K562 (cell line): ENCODE data around the gene SEZ6. TPM values are rescaled to one million over a fixed set of nuclear protein-coding genes. Genes with fewer than 3 reads are reported as not detected.

ENCODE experiments used
- ATAC-seq: fragments of 200-7000 bp; cut with Tn5 transposase; 3 replicates; pipeline ENCODE4 v1.9.1; 2020; ENCODE audit warnings: moderate library complexity
- BruUV-seq: library from RNA; stranded (reverse); fragments of 400-500 nt; replicated peaks from 2 replicates; lab custom pipeline; 2021; lab: Mats Ljungman, UMichigan
- CTCF ChIA-PET: fragments of 300-600 bp; formaldehyde crosslinking; extraction: SDS; loops from one replicate; lab custom pipeline; 2021; ENCODE audit warnings: low intra/inter-chr PET ratio; lab: Yijun Ruan, JAX
- POLR2A ChIA-PET: fragments of 300-600, 350-650 bp; sonication (Branson Sonifier 250); formaldehyde crosslinking; extraction: SDS; loops from one replicate; lab custom pipeline; 2021; ENCODE audit warnings: antibody characterized with exemption, inconsistent platforms; lab: Yijun Ruan, JAX
- DNase-seq, 4 experiments: peaks; one replicate each; pipeline versions ENCODE4 v3.0.0 to v3.0.0-alpha.2; 2011 to 2018; ENCODE audit warnings: low spot score in 3 of 4, mixed read lengths in 3 of 4; ENCODE audit errors: extremely low read depth in 1 of 4
- FAIRE-seq: peaks from 2 replicates; lab custom pipeline; 2011; peaks lifted over from hg19 to GRCh38; lab: Jason Lieb, UNC
- H2AFZ ChIP-seq: 2 replicates; pipeline ENCODE4 v1.6.0; 2011; ENCODE audit warnings: low read depth, low read length, control low read depth, inconsistent platforms
- H3K27ac ChIP-seq: fragments of 200-600 bp; 3 replicates; pipeline ENCODE4 v1.8.0; 2011; ENCODE audit warnings: low read depth, mild to moderate bottlenecking, control low read depth, inconsistent platforms, low read length, moderate library complexity, mixed read lengths; ENCODE audit errors: extremely low read depth
- H3K27me3 ChIP-seq, 2 experiments: fragments of 300-600 bp in 1 of 2; 2 replicates in 1 of 2; 3 replicates in 1 of 2; pipeline versions ENCODE4 v1.6.0 to v1.8.0; 2011; ENCODE audit warnings: inconsistent platforms in 2 of 2, low read length in 2 of 2, mild to moderate bottlenecking in 1 of 2, mixed read lengths in 1 of 2, moderate library complexity in 1 of 2; ENCODE audit not compliant: control insufficient read depth in 2 of 2, insufficient read depth in 2 of 2
- H3K36me3 ChIP-seq: fragments of 300-600 bp; 3 replicates; pipeline ENCODE4 v1.8.0; 2011; ENCODE audit warnings: mild to moderate bottlenecking, low read length, inconsistent platforms; ENCODE audit not compliant: control insufficient read depth, insufficient read depth
- H3K4me1 ChIP-seq, 2 experiments: fragments of 200-600 bp in 1 of 2; replicated peaks in 1 of 2; 2 replicates in 1 of 2; 3 replicates in 1 of 2; pipeline versions ENCODE4 v1.5.1 to v1.8.0; 2011; ENCODE audit warnings: inconsistent platforms in 2 of 2, low read length in 2 of 2, mild to moderate bottlenecking in 1 of 2, mixed read lengths in 1 of 2, moderate library complexity in 1 of 2; ENCODE audit not compliant: control insufficient read depth in 2 of 2, insufficient read depth in 2 of 2
- H3K4me2 ChIP-seq: 2 replicates; pipeline ENCODE4 v1.6.1; 2011; ENCODE audit warnings: low read length, control low read depth, inconsistent platforms, mixed read lengths; ENCODE audit not compliant: insufficient read depth
- H3K4me3 ChIP-seq: fragments of 200-600 bp; sonication (generic), shearing (Covaris generic); 2 replicates; pipeline ENCODE4 v1.5.1; 2016; ENCODE audit warnings: control low read depth, inconsistent platforms
- H3K79me2 ChIP-seq: fragments of 200-600 bp; 3 replicates; pipeline ENCODE4 v1.8.0; 2011; ENCODE audit warnings: low read length, inconsistent platforms; ENCODE audit not compliant: control insufficient read depth, insufficient read depth
- H3K9ac ChIP-seq, 2 experiments: 2 replicates each; pipeline versions ENCODE4 v1.6.0 to v1.6.1; 2011; ENCODE audit warnings: low read depth in 2 of 2, low read length in 2 of 2, control low read depth in 1 of 2, inconsistent platforms in 1 of 2, mild to moderate bottlenecking in 1 of 2, mixed read lengths in 1 of 2; ENCODE audit not compliant: insufficient read depth in 1 of 2
- H3K9me1 ChIP-seq: one replicate; pipeline ENCODE4 v1.6.0; 2011; ENCODE audit warnings: inconsistent platforms, mild to moderate bottlenecking, low read length, moderate library complexity; ENCODE audit not compliant: control insufficient read depth, insufficient read depth
- H3K9me3 ChIP-seq: replicated peaks from 2 replicates; pipeline ENCODE4 v1.5.1; 2011; ENCODE audit warnings: low read depth, low read length, inconsistent platforms; ENCODE audit not compliant: control insufficient read depth, insufficient read depth
- H4K20me1 ChIP-seq: replicated peaks from 2 replicates; pipeline ENCODE4 v1.6.1; 2011; ENCODE audit warnings: low read length, inconsistent platforms, mixed read lengths; ENCODE audit not compliant: control insufficient read depth, insufficient read depth
- CHCHD3 ChIP-seq: fragments of 250-450 bp; sonication (Bioruptor Pico); IDR thresholded peaks from 2 replicates; pipeline ENCODE4 v2.1.2; 2022; ENCODE audit warnings: mild to moderate bottlenecking
- ERF ChIP-seq: fragments of 450-650 bp; formaldehyde crosslinking; IDR thresholded peaks from 2 replicates; pipeline ENCODE4 v1.4.0; 2020; ENCODE audit warnings: mild to moderate bottlenecking, mixed read lengths
- ESRRA ChIP-seq: fragments of 450-650 bp; IDR thresholded peaks from 2 replicates; pipeline ENCODE4 v1.6.1; 2014; ENCODE audit warnings: low read depth, mild to moderate bottlenecking, moderate library complexity, borderline replicate concordance
- EZH2 ChIP-seq: IDR thresholded peaks from 2 replicates; pipeline ENCODE4 v1.6.1; 2012; ENCODE audit warnings: low read depth, mild to moderate bottlenecking, inconsistent platforms, low read length, borderline replicate concordance
- GABPB1 ChIP-seq: sonication (generic); formaldehyde crosslinking; IDR thresholded peaks from 2 replicates; pipeline ENCODE4 v1.8.0; 2022; ENCODE audit warnings: mild to moderate bottlenecking, missing genetic modification reagents
- LEF1 ChIP-seq: fragments of 450-650 bp; IDR thresholded peaks from 2 replicates; pipeline ENCODE4 v1.6.1; 2016; ENCODE audit warnings: mild to moderate bottlenecking
- NFE2 ChIP-seq: IDR thresholded peaks from 2 replicates; pipeline ENCODE4 v1.6.1; 2014; ENCODE audit warnings: antibody characterized with exemption, low read depth
- NR2C2 ChIP-seq, 2 experiments: fragments of 200-800 bp in 1 of 2; sonication (Bioruptor generic) in 1 of 2; sonication (generic) in 1 of 2; formaldehyde crosslinking in 1 of 2; IDR thresholded peaks; 2 replicates each; pipeline versions ENCODE4 v1.6.1 to v1.8.0; 2016 to 2022; ENCODE audit warnings: mild to moderate bottlenecking in 1 of 2, missing compliant biosample characterization in 1 of 2, missing genetic modification characterization in 1 of 2, missing genetic modification reagents in 1 of 2
- SMARCB1 ChIP-seq: IDR thresholded peaks from 2 replicates; pipeline ENCODE4 v1.6.1; 2011; ENCODE audit warnings: improper control_type of control experiment, low read depth; ENCODE audit not compliant: insufficient read length
- SMARCC2 ChIP-seq: fragments of 450-650 bp; IDR thresholded peaks from 2 replicates; pipeline ENCODE4 v1.6.1; 2017; ENCODE audit warnings: antibody characterized with exemption, moderate library complexity, mild to moderate bottlenecking, low read depth
- SMC3 ChIP-seq: conservative IDR thresholded peaks from 2 replicates; pipeline ENCODE4 v1.6.1; 2011; ENCODE audit warnings: low read depth, low read length, improper control_type of control experiment; ENCODE audit not compliant: insufficient read depth
- TRIM28 ChIP-seq: fragments of 450-650 bp; IDR thresholded peaks from 2 replicates; pipeline ENCODE4 v1.6.1; 2017
- ZFX ChIP-seq: sonication (generic); formaldehyde crosslinking; IDR thresholded peaks from 2 replicates; pipeline ENCODE4 v1.8.0; 2022; ENCODE audit warnings: mild to moderate bottlenecking, missing genetic modification reagents, moderate library complexity
- ZNF316 ChIP-seq: fragments of 450-650 bp; IDR thresholded peaks from 2 replicates; pipeline ENCODE4 v1.6.1; 2016
- ZNF324 ChIP-seq: fragments of 250-450 bp; sonication (Bioruptor Pico); IDR thresholded peaks from 2 replicates; pipeline ENCODE4 v1.4.0; 2020; ENCODE audit warnings: mild to moderate bottlenecking
- ZNF561 ChIP-seq: fragments of 450-650 bp; formaldehyde crosslinking; conservative IDR thresholded peaks from 2 replicates; pipeline ENCODE4 v1.4.0; 2020; ENCODE audit warnings: mild to moderate bottlenecking, moderate library complexity
- ZNF696 ChIP-seq: fragments of 250-450 bp; sonication (Bioruptor Pico); conservative IDR thresholded peaks from 2 replicates; pipeline ENCODE4 v1.4.0; 2020; ENCODE audit warnings: mild to moderate bottlenecking, moderate library complexity
- WGBS: fragments of 100-300 bp; shearing (Covaris generic); methylation state at CpG from one replicate; pipeline ENCODE4 v1.1.6; 2016; ENCODE audit warnings: low coverage, mixed read lengths; ENCODE audit not compliant: insufficient coverage; ENCODE audit errors: missing lambda C conversion rate; 5-methylcytosine and 5-hydroxymethylcytosine counted together
- in situ Hi-C: fragments of 300-500 bp; cut with MboI; formaldehyde crosslinking; loops from 4 replicates; pipeline ENCODE4 v1.15.0; 2018; ENCODE audit warnings: inconsistent platforms, mixed read lengths
- intact Hi-C: fragments of 100-400 bp; cut with micrococcal nuclease; formaldehyde crosslinking; loops from 2 replicates; pipeline ENCODE4 v1.14.2; 2022
- polyA plus RNA-seq, 8 experiments: library from polyadenylated mRNA; depleted of rRNA in 4 of 8; stranded (reverse) in 5 of 8; unstranded in 3 of 8; fragments of >200 nt; fragmentation: Nextera tagmentation in 2 of 8; fragmentation: Illumina TruSeq in 1 of 8; extraction: Ambion mirVana in 2 of 8; extraction: Trizol in 1 of 8; gene quantifications; 2 replicates each; pipeline versions ENCODE4 v1.2.1 to v1.2.3, GENCODE V29; 2011 to 2014; ENCODE audit warnings: inconsistent platforms in 1 of 8, missing spikeins in 1 of 8
- total RNA-seq, 7 experiments: library from RNA; depleted of rRNA in 6 of 7; stranded (reverse); fragments of >200 nt in 6 of 7; fragmentation: Illumina TruSeq in 2 of 7; extraction: Trizol in 2 of 7; gene quantifications; 2 replicates each; pipeline versions ENCODE4 v1.2.1 to v1.2.3, GENCODE V29; 2011 to 2021; ENCODE audit warnings: low replicate concordance in 1 of 7
- TF ChIP-seq, protein P1 (sequence below): IDR thresholded peaks from 2 replicates; pipeline ENCODE4 v1.6.1; 2016; ENCODE audit warnings: missing genetic modification characterization, missing compliant biosample characterization
- TF ChIP-seq, protein P2 (sequence below): fragments of 450-650 bp; formaldehyde crosslinking; IDR thresholded peaks from 2 replicates; pipeline ENCODE4 v1.4.0; 2022; ENCODE audit warnings: mild to moderate bottlenecking, moderate library complexity
- TF ChIP-seq, protein P3 (sequence below): sonication (generic); formaldehyde crosslinking; IDR thresholded peaks from 2 replicates; pipeline ENCODE4 v1.8.0; 2022; ENCODE audit warnings: mild to moderate bottlenecking, missing genetic modification reagents, borderline replicate concordance

Gene SEZ6
- total and polyA plus RNA-seq, 9 of the 15 experiments (the other 6 are each of a cell fraction or from before 2014, with no cell fraction given), result not detected

DNA sequence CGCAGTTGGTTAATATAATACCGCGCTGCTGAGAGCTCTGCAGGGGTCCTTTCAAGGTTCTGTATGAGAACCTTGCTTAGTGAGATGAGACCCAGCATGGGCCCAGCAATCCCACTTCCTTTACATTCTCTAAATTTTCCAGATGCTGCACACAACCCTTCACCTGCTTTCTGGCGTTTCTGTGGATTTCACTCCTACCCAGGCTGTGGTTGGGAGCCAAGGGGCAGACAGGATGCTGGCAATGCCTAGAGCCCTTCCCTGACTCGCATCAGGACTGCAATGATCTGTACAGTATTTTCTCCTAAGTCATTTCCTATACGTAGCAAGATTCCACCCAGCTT is 27.0 kb upstream of the SEZ6 start:
- ChIA-PET CTCF (no interaction called here), POLR2A (interaction anchor here (1.1 kb wide), 1 partner anchor 14 kb away, joined by 4 read pairs; no protein-coding TSS in a partner anchor)
- TF ChIP-seq ZNF696 (no peak), EZH2 (no peak), ERF (CRISPR knock-in tag) (no peak), ESRRA (no peak), GABPB1 (CRISPR knock-in tag) (no peak), TRIM28 (no peak), SMARCB1 (no peak), ZFX (CRISPR knock-in tag) (no peak), SMC3 (no peak), ZNF316 (no peak), NFE2 (no peak), LEF1 (no peak), ZNF324 (CRISPR knock-in tag) (no peak), CHCHD3 (no peak), NR2C2 (CRISPR knock-in tag; IDR thresholded peaks at IDR 0.05) (no peak), NR2C2 (tag; IDR thresholded peaks at IDR 0.05) (no peak), SMARCC2 (no peak), ZNF561 (CRISPR knock-in tag) (no peak)
- TF ChIP-seq, protein P1, sequence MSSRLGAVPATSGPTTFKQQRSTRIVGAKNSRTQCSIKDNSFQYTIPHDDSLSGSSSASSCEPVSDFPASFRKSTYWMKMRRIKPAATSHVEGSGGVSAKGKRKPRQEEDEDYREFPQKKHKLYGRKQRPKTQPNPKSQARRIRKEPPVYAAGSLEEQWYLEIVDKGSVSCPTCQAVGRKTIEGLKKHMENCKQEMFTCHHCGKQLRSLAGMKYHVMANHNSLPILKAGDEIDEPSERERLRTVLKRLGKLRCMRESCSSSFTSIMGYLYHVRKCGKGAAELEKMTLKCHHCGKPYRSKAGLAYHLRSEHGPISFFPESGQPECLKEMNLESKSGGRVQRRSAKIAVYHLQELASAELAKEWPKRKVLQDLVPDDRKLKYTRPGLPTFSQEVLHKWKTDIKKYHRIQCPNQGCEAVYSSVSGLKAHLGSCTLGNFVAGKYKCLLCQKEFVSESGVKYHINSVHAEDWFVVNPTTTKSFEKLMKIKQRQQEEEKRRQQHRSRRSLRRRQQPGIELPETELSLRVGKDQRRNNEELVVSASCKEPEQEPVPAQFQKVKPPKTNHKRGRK (tag), result no peak
- TF ChIP-seq, protein P2, sequence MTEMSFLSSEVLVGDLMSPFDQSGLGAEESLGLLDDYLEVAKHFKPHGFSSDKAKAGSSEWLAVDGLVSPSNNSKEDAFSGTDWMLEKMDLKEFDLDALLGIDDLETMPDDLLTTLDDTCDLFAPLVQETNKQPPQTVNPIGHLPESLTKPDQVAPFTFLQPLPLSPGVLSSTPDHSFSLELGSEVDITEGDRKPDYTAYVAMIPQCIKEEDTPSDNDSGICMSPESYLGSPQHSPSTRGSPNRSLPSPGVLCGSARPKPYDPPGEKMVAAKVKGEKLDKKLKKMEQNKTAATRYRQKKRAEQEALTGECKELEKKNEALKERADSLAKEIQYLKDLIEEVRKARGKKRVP (CRISPR knock-in tag), result no peak
- TF ChIP-seq, protein P3, sequence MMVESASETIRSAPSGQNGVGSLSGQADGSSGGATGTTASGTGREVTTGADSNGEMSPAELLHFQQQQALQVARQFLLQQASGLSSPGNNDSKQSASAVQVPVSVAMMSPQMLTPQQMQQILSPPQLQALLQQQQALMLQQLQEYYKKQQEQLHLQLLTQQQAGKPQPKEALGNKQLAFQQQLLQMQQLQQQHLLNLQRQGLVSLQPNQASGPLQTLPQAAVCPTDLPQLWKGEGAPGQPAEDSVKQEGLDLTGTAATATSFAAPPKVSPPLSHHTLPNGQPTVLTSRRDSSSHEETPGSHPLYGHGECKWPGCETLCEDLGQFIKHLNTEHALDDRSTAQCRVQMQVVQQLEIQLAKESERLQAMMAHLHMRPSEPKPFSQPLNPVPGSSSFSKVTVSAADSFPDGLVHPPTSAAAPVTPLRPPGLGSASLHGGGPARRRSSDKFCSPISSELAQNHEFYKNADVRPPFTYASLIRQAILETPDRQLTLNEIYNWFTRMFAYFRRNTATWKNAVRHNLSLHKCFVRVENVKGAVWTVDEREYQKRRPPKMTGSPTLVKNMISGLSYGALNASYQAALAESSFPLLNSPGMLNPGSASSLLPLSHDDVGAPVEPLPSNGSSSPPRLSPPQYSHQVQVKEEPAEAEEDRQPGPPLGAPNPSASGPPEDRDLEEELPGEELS (CRISPR knock-in tag), result no peak
- intact Hi-C loops (no loop called here), in situ Hi-C loops (no loop called here)
- no peak overlapping the region for H3K9ac ChIP-seq
- H3K27ac ChIP-seq, result no peak overlapping the region
- H3K9me3 ChIP-seq, result peaks cover 1% of the 10 kb centered on the region; the same call in 1 of the 2 replicates
- no peaks in the 10 kb centered on the region for H3K9me1 ChIP-seq
- H3K4me1 ChIP-seq, result no peaks in the 10 kb centered on the region
- ATAC-seq (no peak), FAIRE-seq (no peak), DNase-seq (no peak)
- 1% methylated on average over 6 of the region's 6 CpGs for WGBS
- no peaks in the 10 kb centered on the region for H3K36me3 ChIP-seq
- H3K4me2 ChIP-seq, result no peak overlapping the region
- BruUV-seq, result no TSS peak
- no peak overlapping the region for H2AFZ ChIP-seq
- H3K4me3 ChIP-seq, result no peak overlapping the region
- no peaks in the 10 kb centered on the region for H4K20me1 ChIP-seq
- no peaks in the 10 kb centered on the region for H3K79me2 ChIP-seq
- H3K27me3 ChIP-seq, result peaks cover 31 to 55% of the 10 kb centered on the region in 2 experiments
